GM19468 (cell line): ENCODE data around the gene WDR93.

Experiments
- ATAC-seq: cut with Tn5 transposase; IDR thresholded peaks from one replicate; pipeline ENCODE4 v1.9.1; 2021; ENCODE audit warnings: mild to moderate bottlenecking, moderate library complexity, moderate number of reproducible peaks; ENCODE audit not compliant: unreplicated experiment; ENCODE audit errors: extremely low read depth

Gene WDR93

DNA sequence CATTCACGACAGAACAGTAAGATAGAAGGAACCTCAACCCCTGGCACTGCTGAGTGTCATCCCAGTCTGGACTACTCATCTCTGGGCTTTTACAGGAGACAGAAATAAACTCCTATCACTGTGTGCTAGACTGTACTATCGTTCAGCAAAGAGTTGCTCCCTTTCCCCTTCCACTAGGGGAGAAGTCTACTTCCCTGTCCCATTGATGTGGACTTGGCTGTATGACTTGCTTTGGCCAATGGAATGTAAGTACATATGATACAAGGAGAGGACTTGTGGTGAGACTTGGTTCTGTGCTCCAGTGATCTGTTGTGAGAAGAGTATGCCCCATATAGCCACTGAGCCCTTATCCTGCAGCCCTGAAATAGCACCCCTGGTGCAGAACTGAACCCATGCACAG lies 30.1 kb upstream of the WDR93 start:
- ATAC-seq: no peak

DNA sequence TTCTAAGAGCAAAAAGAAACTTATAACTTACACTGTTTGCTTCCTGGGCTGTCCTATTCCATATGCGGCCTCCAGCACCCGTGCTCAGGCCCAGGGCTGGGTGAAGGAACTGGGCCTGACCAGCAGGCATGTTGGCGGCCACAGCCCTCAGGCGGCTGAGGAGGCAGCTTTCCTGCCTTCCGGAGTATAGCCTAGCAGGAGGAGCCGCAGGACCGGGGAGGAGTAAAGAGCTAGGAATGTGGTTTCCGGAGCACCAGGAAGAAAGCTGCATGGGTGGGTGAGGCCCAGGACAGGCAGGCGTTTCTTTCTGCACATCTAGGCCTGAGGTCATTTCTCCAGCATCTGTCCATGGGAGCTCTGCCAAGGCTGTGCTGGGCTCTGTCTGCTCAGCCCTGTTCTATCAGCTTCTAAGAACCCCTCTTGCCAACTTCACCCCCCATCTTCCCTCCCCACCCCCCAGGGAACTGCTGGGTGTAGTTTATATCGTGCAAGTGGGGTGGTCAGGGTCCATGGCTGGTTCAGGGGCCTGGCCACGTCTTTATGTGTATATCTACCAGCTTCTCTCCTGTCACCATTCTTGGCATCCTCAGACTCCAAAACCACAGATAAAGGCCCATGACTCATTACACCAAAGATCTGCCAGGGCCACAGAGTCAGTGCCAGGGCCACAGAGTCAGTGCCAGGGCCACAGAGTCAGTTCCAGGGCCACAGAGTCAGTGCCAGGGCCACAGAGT lies 27.6 kb upstream of the WDR93 start:
- ATAC-seq: no peak

DNA sequence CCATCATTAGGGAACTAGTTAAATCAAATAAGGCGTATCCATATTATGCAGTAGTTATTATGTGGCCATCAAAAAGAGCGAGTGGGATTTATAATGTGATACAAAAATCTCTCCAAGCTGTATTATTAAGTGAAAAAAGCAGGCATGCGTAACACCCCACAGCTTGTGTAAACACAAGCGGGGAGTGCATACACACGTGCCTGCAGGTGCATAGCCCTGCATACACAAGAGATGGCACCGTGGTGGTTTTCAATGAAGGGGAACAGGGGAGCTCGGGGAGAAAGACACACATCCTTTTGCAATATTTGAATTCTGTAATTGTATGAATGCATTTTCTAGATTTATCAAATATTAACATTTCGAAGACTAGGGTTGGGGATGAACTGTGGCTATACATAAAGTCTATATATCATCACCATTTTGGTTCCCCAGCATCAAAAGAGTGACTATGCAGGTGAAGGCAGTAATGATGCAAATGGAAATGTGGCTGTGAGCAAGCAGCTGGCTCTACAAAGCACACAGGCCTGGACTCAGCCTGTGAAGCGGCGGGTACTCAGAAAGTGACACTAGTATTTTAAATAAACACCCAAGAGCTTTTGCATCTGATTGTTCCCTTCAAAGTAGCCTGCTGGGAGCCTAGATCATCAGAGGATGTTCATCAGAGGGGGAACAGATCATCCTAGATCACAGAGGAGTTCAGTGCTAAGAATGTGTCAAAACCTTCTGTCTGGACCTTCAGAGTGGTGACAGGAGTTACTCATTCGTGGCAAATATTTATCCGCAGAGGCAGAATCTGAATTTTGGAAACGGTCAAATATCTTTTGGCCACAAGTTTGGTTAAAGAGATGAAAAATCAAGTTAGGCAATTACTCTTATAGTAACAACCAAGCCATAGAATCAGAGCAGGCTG lies 25.9 kb upstream of the WDR93 start:
- no peak for ATAC-seq

DNA sequence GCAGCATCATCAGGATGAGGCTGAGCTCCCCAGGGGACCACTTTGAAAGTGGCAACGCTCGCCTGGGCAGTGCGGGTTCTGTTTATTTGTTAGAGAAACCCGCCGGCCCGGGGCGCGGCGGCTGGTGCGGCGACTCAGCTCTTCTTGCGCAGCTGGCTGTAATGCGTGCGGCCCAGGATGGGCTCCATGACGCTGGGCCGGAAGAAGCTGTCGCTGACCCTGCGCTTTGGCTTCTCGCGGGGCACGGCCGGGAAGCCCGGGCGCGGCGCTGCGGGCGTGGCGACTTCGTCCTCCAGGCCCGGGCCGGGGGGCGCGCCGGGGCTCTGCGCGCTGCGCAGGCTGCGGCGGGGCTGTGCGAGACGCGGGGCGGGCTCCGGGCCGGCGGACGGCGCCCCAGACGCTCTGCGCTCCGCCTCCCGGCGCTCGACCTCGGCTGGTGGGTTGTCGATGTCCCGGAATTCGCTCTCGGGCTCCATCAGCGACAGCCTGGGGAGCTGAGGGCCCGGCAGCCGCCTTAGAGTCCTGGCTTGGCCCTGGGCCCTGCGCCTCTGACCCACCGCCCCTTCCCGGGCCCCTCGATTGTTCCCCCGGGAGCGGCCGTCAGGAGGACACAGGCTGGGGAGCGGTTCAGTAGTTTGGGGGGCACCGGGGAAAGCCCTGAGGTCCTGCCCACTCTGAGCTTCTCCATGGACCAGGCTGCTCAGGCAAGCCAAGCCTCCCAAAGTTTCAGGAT lies 25.0 kb upstream of the WDR93 start:
- no peak for ATAC-seq

DNA sequence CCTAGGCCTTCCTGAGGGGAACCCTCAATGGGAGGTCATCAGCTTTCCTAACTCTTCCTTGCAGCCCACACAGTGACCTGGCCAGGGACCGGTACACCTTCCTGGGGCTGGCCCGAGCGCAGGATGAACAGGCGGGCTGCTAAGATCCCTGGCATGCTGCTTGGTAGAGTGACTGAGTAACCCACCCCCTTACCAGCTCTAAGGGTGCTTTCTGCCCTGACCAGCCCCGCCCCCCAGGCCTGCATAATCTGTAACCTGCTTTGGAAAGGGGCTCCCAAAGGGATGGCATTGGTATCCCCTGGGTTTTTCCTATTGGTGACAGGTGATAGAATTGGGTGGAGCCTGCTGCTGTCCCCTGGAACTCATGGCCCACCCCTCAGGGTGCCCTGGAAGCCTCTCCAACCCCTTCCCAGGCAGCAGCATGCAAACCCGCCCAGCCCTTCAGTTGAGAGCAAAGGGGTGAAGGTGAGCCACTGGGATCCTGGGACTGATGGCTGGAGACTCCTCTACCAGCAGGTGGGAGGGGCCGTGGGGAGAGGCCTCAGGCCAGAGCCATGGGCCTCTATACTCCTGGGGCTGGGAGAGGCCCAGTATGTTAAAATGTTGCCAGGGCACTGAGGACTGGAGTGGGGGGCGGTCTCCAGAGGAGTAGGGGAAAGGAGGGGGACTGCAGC lies 24.3 kb upstream of the WDR93 start:
- no peak for ATAC-seq

DNA sequence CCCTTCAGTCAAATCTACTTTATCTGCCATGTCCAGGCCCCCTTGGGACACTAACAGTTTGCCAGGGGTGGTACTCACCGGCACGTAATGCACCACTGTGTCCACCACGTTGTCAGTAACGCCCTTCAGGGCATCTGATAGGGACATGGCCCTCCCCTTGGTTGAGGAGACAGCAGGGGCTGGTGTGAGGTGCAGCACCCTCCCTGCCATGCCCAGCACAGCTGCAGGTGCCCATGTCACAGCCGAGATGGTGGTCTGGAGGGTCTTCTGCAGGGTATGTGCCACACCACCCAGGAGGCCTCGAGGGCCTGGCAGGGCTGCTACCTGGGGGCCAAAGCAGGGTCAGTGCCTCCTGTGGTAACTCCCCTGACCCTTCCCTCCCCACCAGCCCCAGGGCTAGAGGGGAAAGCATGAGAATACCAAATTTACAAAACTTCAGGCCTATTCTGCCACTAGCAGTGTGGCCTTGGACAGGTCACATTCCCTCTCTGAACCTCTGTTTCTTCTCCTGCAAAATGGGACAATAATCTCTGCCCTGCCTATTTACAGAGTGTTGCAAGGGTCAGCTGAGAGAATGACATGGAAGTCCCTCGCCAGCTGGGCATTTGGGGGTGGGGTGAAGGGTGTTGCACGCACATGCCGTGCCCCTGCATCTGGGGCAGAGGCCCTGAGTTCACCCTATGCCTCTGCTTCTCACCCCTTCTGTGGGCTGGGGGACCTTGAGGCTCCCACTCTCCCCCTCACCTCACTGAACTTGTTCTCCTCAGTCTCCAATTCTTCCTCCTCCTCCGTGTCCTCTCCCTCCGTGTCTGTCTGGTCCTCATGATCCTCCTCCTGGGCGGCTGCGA lies 23.5 kb upstream of the WDR93 start:
- no peak for ATAC-seq

DNA sequence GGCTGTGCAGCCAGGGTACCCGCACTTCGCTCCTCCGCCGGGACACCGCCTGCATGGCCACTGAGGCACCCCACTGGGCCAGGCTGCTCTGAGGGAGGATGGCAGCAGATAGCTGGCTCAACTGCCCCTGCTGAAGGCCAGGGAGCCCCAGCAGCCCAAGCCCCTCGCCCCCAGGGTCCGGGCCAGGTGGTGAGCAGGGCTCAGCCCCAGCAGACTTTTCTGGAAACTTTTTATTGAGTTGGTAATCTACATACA lies 23.0 kb upstream of the WDR93 start:
- ATAC-seq: no peak

DNA sequence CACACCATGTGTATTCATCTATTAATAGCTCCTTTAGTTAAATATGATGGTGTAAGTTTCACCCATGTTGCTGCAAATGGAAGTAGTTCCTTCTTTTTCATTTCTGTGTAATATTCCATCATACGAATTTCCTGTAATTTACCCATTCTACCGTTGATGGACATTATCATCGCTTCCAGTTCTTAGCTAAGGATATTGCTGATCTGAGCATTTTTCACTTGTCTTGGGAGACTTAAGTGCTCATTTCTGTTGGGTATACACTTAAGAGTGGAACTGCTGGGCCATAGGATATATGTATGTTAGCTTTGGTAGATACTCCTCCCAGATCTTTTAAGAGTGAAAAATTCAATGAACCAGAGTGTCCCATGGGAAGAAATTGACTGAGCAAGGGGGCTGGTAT lies 22.4 kb upstream of the WDR93 start:
- ATAC-seq: no peak

DNA sequence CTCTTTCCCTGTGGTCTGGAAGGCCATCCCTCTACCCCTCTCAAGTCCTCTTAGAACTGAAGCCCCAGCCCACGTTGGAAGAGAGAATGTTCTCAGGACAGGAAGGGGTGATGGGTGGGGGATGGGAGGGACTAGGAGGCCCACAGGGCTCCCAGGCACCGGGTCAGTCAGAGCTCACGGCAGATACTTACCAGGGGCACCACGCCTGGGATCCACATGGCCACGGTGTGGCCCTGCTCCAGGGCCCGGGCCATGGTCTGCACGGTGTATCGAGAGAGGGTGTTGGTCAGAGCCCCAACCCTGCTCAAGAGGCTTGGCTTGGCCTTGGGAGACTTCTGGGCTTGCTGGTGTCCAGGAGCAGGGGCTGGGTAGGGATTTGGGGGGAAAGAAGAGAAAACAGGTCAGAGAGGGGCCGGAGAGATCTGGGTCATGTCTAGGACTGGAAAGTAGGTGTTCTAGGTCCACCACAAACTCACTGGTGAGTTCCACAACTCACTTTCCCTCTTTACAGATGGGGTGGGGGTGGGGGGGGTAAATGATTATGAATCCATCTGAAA lies 21.2 kb upstream of the WDR93 start:
- no peak for ATAC-seq

DNA sequence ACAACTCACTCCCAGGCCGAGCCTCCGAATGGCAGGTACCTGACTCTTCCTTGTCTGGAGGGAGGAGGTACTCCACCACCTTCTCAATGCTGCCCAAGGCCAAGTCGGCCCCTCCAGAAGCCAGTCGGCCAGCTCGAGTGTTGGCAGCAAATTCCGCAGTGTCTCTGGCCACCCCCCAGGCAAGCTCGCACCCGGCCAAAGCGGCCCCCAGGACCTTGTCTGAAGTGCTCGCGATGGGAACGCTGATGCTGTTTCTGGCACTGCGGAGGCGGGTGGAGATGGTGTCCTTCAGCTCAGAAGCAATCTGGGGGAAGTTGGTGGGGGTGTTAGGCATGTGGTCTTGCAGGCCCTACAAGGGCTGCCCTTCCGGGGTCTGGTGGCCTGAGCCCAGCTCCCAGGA lies 20.7 kb upstream of the WDR93 start:
- ATAC-seq: no peak

DNA sequence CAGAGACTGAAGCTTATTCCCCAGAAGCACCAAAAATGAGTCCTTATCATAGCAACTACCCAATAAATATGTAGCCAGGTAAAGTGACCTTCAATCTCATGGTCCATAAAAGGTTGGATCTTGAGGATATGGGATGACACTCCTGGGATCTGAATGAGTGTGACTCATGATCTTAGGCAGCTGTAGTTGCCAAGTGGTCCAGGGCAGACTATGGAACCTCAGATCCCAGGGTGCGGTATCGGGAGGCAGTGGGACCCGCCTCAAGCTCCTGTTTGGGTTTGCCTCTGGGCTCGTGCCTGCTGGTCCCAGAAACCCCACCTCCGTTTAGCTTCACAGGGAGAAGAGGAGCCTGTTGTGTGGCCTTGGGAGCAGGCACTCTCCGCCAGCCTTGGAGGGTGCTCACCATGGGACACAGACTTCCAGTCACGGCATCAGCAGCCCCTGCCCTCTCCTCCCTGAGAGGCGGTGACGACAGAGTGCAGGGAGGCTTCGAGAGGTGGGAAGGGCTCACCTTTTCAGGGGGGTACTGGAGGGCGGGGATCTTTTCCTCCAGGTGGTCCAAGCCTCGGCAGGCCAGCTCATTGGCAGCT lies 19.5 kb upstream of the WDR93 start:
- ATAC-seq: no peak

DNA sequence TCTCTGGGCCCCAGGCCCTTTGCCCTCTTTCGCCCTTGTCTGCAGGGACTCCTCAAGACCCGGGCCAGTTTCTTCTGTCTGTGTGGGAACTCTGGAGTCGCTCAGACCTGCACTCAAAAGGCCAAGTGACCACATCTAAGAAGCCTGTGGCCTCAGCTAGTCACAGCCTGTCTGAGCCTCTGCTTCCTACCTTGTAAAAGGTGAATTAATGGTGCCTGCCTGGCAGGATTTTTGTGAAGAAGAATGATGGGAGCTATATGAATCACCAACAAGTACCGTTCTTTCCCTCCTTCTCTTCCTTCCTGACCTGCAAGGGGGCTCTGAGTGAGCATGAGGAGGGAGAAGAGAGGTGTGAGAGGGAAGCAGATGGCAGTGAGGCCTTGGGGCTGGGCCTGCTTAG lies 18.9 kb upstream of the WDR93 start:
- no peak for ATAC-seq

DNA sequence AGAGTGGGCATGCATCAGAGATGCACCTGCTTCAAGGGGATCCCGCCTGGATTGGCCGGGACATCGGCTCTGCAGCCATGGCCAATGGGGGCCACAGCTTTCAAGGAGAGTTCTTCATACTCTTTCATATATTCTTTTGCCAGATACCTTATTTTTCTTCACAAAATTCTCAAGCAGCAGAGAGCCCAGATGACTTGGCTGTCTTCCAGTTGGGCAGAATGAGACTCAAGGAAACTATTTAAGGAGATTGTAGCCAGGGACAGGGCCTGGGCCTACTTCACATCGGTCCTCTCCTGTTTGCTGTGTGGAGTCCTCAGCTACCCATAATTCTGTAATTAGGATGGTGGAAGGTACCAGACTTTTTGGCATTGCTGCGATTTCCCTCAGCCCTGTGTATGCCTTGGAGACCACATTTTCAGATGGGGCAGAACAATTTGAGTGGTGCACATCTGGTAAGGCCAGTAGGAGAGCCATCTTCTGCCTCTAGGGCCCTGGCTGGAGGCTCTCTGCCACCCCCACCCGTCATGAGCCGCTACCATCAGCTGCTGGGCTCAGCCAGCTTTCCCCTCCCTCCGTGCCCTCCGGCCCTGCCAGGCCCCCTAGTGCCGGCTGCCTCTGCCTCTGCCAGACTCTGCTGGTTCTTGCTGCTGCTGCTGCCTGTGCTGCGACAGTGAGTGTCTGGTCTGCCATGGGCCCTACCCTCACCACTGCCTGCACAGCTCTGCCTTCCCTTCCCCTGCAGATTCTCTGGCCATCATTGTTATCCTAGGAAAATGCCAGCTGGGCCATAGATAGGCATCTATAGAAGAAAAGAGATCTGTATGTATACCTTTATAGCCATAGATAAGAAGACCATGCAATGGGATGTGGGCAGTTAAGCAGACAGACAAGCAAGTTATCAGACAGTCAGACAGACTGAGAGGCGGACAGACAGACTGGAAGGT lies 18.1 kb upstream of the WDR93 start:
- no peak for ATAC-seq

DNA sequence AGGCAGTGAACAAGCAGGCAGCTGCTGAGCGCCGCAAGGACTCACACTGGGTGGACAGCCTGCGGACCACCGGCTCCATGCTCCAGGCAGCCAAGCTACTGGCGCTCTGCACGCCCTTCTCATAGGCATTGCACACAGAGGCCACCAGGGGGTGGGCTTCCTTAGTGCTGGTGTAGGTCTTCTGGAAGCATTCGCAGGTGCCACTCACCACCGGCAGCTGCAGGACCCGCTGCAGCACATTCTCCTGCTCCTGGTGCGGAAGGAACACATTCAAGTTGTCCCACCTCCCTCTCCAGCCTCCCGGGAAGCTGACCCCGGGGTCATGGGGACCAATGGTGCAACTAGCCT lies 17.5 kb upstream of the WDR93 start:
- ATAC-seq: no peak

DNA sequence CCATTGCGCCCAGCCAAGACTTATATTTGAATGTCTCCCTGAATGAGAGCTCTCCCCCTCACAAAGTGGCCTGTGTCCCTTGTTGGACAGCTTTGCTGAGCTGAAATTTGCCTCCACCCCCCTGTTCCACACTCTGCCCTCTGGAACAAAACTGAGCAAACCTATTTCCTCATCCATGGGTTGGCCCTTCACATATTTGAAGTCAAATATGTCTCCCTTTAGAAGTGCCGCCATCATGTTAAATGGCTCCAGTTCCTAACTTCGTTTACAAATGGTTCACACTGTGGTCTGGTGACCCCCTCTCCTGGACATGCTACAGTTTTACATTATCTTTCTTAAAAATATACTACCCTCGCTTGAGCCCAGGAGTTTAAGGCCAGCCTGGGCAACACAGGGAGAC lies 16.1 kb upstream of the WDR93 start:
- ATAC-seq: no peak

DNA sequence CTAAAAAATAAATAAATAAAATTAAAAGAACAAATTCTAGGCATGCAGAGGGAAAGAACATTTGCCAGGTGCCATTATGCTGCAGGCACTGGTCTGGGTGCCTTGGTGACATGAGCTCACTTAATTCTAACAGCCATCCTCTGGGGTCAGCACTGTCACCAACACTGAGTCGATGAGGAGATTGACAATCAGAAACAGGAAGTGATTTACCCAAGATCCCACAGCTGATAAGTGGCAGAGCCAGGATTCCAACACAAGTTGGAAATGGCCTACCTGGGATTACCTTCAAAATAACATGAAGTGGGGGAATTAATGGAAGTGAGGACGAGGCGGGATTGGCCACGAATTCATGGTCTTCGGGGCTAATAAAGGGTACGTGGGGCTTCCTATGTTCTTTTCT lies 15.0 kb upstream of the WDR93 start:
- ATAC-seq: no peak

DNA sequence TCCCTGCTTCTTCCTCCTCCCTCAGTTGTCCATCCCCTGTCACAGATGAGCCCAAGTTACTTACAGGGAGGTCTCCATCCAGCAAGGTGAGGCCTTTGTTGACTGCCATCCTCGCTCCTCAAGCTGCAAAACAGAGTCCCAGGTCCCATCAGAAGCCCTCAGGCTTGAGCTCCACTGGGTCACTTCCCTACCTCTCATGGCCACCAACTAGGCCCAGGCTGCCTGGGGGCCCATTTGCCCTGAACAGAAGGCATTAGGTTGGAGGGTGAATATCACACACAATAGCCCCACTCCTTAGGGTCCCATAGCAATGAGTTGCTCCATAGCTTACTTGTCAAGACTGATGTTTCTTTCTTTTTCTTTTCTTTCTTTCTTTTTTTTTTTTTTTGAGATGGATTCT lies 13.2 kb upstream of the WDR93 start:
- ATAC-seq: no peak

DNA sequence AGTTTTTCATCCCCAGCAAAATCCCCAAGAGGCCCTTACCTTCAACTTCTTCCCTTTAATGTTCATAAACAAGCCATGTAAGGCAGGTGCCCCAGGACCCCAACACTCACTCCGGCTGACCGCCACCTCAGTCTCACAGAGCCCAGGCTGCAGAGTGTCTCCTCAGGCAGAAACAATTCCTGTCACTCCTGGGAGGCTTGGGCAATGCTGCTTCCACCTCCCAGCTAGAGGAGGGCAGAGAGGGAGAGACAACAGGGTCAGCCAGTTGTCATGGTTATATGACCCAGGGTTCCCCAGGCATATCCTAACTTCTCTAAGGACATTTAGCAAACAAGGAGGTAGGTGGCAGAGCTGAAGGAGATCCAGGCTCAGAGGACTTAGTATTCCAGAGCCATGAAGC lies 11.4 kb upstream of the WDR93 start, which contains the start of gene PLIN1:
Gene PLIN1 (minus strand): TSS at position 156 of the 400 bp plus-strand sequence. CDS start 1,878 bp downstream, outside the sequence.
- ATAC-seq: no peak
